Endodermal cell (in vitro differentiated cells): Measurements from ENCODE around the gene HMCN2. TPM values are rescaled to one million over a fixed set of nuclear protein-coding genes. Genes with fewer than 3 reads are reported as not detected.

Source experiments
- DNase-seq: peaks from one replicate; pipeline ENCODE4 v3.0.0-alpha.2; 2017
- H3K27ac ChIP-seq: 2 replicates; pipeline ENCODE4 v1.5.1; 2013; ENCODE audit warnings: mild to moderate bottlenecking, low read depth, low read length, moderate library complexity
- H3K27me3 ChIP-seq: 2 replicates; pipeline ENCODE4 v1.6.1; 2013; ENCODE audit warnings: mild to moderate bottlenecking, low read length, moderate library complexity; ENCODE audit not compliant: insufficient read depth, control insufficient read depth, poor library complexity, severe bottlenecking
- H3K36me3 ChIP-seq: 2 replicates; pipeline ENCODE4 v1.7.0; 2013; ENCODE audit warnings: mild to moderate bottlenecking, low read length, moderate library complexity; ENCODE audit not compliant: control insufficient read depth, insufficient read depth
- H3K4me1 ChIP-seq: one replicate; pipeline ENCODE4 v1.7.0; 2013; ENCODE audit warnings: low read length; ENCODE audit not compliant: control insufficient read depth, insufficient read depth
- H3K4me3 ChIP-seq: 2 replicates; pipeline ENCODE4 v1.5.1; 2013; ENCODE audit warnings: mild to moderate bottlenecking, low read length, moderate library complexity
- H3K9ac ChIP-seq: 2 replicates; pipeline ENCODE4 v1.6.1; 2013; ENCODE audit warnings: mild to moderate bottlenecking, low read length, moderate library complexity; ENCODE audit not compliant: poor library complexity, severe bottlenecking; ENCODE audit errors: extremely low read depth
- H3K9me3 ChIP-seq: 2 replicates; pipeline ENCODE4 v1.6.1; 2013; ENCODE audit warnings: mild to moderate bottlenecking, low read length, moderate library complexity; ENCODE audit not compliant: control insufficient read depth
- H3K27ac Mint-ChIP-seq: 2 replicates; pipeline ENCODE4 v1.8.0; 2020; ENCODE audit warnings: mixed read lengths
- H3K27me3 Mint-ChIP-seq: 2 replicates; pipeline ENCODE4 v1.8.0; 2021; ENCODE audit warnings: mild to moderate bottlenecking, mixed read lengths; ENCODE audit not compliant: insufficient read depth
- H3K36me3 Mint-ChIP-seq: 2 replicates; pipeline ENCODE4 v1.8.0; 2020; ENCODE audit warnings: low read depth, mixed read lengths
- H3K4me1 Mint-ChIP-seq: 2 replicates; pipeline ENCODE4 v1.8.0; 2020; ENCODE audit warnings: mixed read lengths
- H3K4me3 Mint-ChIP-seq: 2 replicates; pipeline ENCODE4 v1.8.0; 2020; ENCODE audit warnings: mild to moderate bottlenecking, moderate library complexity, mixed read lengths
- H3K9me3 Mint-ChIP-seq: 2 replicates; pipeline ENCODE4 v1.8.0; 2020; ENCODE audit warnings: mild to moderate bottlenecking, mixed read lengths
- WGBS, 2 experiments: methylation state at CpG; one replicate each; pipeline versions ENCODE4 v1.1.5 to v1.1.7; 2013; ENCODE audit warnings: missing lambda C conversion rate in 2 of 2, mixed read lengths in 1 of 2; ENCODE audit not compliant: insufficient coverage in 1 of 2, insufficient read length in 1 of 2; 5-methylcytosine and 5-hydroxymethylcytosine counted together
- total RNA-seq, 2 donors: library from RNA; stranded (reverse); fragmentation: NEBNext Ultra II Directional in 1 of 2; extraction: Animal tissue kit (Norgen Biotek cat#: 25700) in 1 of 2; gene quantifications; 2 replicates in 1 of 2; 3 replicates in 1 of 2; pipeline ENCODE4 v1.2.1, GENCODE V29; 2021
- TF ChIP-seq, protein P1 (sequence below): fragments of 200-600 bp; sonication (generic); conservative IDR thresholded peaks from 2 replicates; pipeline ENCODE4 v1.5.0; 2021; ENCODE audit warnings: antibody characterized with exemption, mild to moderate bottlenecking

HMCN2 gene
- total RNA-seq, 2 donors from 2014 or later: 3.3 to 3.9 TPM

DNA sequence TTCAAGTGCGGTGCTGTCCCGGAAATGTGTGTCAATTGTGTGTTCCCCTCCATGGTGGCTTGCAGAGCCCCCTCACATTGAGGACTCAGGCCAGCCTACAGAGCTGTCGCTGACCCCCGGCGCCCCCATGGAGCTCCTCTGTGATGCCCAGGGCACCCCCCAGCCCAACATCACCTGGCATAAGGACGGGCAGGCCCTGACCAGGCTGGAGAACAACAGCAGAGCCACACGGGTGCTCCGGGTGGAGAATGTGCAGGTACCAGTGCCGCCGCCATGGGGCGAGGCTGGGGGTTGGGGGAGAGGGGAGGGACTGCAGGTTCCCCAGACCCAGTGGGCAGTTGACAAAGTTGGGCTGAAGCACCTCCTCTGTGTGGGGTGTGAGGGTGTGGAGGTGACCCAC, 128.8 kb downstream of the HMCN2 start:
- H3K9me3 ChIP-seq: no peaks in the 10 kb centered on the region
- H3K27me3 Mint-ChIP-seq: no peaks in the 10 kb centered on the region
- H3K4me3 ChIP-seq: no peak overlapping the region
- no peak for DNase-seq
- no peaks in the 10 kb centered on the region for H3K4me1 Mint-ChIP-seq
- WGBS, 2 experiments: 92 to 100% methylated on average over 2 to 11 of the region's 11 CpGs
- no peak overlapping the region for H3K9ac ChIP-seq
- no peak overlapping the region for H3K27ac ChIP-seq
- H3K27ac Mint-ChIP-seq: no peak overlapping the region
- TF ChIP-seq, protein P1, sequence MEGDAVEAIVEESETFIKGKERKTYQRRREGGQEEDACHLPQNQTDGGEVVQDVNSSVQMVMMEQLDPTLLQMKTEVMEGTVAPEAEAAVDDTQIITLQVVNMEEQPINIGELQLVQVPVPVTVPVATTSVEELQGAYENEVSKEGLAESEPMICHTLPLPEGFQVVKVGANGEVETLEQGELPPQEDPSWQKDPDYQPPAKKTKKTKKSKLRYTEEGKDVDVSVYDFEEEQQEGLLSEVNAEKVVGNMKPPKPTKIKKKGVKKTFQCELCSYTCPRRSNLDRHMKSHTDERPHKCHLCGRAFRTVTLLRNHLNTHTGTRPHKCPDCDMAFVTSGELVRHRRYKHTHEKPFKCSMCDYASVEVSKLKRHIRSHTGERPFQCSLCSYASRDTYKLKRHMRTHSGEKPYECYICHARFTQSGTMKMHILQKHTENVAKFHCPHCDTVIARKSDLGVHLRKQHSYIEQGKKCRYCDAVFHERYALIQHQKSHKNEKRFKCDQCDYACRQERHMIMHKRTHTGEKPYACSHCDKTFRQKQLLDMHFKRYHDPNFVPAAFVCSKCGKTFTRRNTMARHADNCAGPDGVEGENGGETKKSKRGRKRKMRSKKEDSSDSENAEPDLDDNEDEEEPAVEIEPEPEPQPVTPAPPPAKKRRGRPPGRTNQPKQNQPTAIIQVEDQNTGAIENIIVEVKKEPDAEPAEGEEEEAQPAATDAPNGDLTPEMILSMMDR: no peak
- no peaks in the 10 kb centered on the region for H3K9me3 Mint-ChIP-seq
- H3K27me3 ChIP-seq: no peaks in the 10 kb centered on the region
- no peaks in the 10 kb centered on the region for H3K36me3 Mint-ChIP-seq
- no peak overlapping the region for H3K4me3 Mint-ChIP-seq
- H3K4me1 ChIP-seq: no peaks in the 10 kb centered on the region
- H3K36me3 ChIP-seq: no peaks in the 10 kb centered on the region

DNA sequence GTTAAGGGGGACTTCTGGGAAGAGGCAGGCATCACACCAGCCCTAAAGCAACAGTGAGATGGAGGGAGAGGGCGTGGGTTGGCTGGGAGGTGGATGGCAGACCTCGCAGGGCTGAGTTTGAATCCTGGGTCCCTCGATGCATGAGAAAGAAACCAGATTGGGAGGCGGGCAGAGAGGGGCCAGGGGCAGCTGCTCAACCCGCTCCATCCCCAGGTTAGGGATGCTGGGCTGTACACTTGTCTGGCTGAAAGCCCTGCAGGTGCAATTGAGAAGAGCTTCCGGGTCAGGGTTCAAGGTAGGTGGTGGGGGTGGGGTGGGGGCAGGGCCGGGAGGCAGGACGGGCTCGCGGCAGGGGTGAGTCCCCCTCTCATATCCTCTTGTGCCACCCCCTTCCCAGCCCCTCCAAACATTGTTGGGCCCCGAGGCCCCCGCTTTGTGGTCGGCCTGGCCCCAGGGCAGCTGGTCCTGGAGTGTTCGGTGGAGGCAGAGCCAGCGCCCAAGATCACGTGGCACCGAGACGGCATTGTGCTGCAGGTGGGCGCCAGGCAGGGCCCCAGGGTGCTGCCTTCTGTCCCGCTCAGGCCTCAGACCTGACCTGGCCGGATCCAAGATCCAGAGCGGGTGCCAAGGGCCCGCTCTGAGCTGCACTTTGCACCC, 129.4 kb downstream of the HMCN2 start:
- no peaks in the 10 kb centered on the region for H3K36me3 ChIP-seq
- Mint-ChIP-seq H3K36me3 (no peaks in the 10 kb centered on the region), H3K9me3 (no peaks in the 10 kb centered on the region), H3K4me3 (no peak overlapping the region), H3K4me1 (no peaks in the 10 kb centered on the region), H3K27ac (no peak overlapping the region), H3K27me3 (no peaks in the 10 kb centered on the region)
- DNase-seq: no peak
- TF ChIP-seq, protein P1: no peak
- no peak overlapping the region for H3K27ac ChIP-seq
- no peak overlapping the region for H3K4me3 ChIP-seq
- no peaks in the 10 kb centered on the region for H3K9me3 ChIP-seq
- no peak overlapping the region for H3K9ac ChIP-seq
- H3K27me3 ChIP-seq: no peaks in the 10 kb centered on the region
- H3K4me1 ChIP-seq: no peaks in the 10 kb centered on the region
- WGBS, 2 experiments: 95 to 97% methylated on average over 11 to 18 of the region's 23 CpGs

GRCh38 chr9:130395810-130396435, 130.4 kb downstream of the HMCN2 start:
- TF ChIP-seq, protein P1: no peak
- Mint-ChIP-seq H3K9me3 (no peaks in the 10 kb centered on the region), H3K27ac (no peak overlapping the region), H3K4me3 (no peak overlapping the region), H3K27me3 (no peaks in the 10 kb centered on the region), H3K36me3 (no peaks in the 10 kb centered on the region), H3K4me1 (no peaks in the 10 kb centered on the region)
- no peak for DNase-seq
- Histone ChIP-seq H3K27me3 (no peaks in the 10 kb centered on the region), H3K36me3 (no peaks in the 10 kb centered on the region), H3K9me3 (no peaks in the 10 kb centered on the region), H3K9ac (no peak overlapping the region), H3K4me1 (no peaks in the 10 kb centered on the region), H3K4me3 (no peak overlapping the region), H3K27ac (no peak overlapping the region)
- WGBS, 2 experiments: 92 to 100% methylated on average over 8 to 19 of the region's 26 CpGs
